Measurements from ENCODE around the gene C18orf54.
"Not testable (repeated sequence)": the region's sequence is repeated elsewhere in the genome, so short reads cannot be mapped to it uniquely, and the experiment has no call there.

Gene C18orf54

GRCh38 chr18:54386800-54387495 lies 29.2 kb downstream of the C18orf54 start:
- not testable (repeated sequence) for DNase-seq (ENCODE audit: low read depth, low spot score)

- DNase-seq (ENCODE audit: low read depth, low spot score): no peak
Observed at GRCh38 chr18:54387631-54388030, 29.9 kb downstream of the C18orf54 start.

DNA sequence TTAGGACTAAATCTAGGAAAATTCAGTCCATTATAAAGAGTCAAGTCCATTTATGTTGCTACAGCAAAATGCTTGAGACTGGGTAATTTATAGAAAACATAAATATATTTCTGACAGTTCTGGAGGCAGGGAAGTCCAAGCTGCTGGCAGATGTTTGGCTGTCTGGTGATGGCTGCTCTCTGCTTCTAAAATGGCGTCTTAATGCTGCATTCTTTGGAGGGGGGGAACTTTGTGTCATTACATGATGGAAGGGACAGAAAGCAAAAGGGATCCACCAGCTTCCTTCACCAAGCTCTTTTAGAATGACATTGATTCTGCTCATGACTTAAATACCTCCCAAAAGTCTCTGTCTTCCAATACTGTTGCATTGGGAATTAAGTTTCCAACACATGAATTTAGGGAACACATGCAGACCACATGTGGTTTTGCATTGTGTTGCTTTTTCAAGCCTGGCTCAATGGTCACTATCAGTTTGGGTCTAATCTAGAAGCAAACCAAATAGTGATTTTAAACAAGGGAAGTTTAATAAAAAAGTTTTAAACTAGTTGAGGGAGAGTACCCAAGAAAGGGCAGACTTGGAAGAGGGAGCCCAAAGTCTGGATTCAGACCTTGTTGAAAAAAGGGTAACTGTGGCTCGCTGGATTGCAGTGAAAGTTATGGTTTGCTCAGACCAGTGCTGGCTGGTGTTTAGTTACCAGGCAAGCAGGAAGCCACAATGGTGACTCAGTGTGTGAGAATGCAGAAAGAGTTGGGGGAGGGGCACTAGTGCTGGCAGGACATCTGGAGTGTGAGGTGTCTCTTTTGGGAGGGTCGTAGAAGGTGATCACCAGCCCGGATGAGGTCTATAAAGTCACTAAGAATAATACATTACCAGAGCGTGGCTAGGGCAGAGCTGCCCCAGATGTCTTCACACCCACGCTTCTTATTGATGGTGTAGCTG lies 30.8 kb downstream of the C18orf54 start:
- peak; percentile 96 for DNase-seq (ENCODE audit: low read depth, low spot score)

- no peak for DNase-seq (ENCODE audit: low read depth, low spot score)
Observed at GRCh38 chr18:54389143-54389505, 31.4 kb downstream of the C18orf54 start.

DNA sequence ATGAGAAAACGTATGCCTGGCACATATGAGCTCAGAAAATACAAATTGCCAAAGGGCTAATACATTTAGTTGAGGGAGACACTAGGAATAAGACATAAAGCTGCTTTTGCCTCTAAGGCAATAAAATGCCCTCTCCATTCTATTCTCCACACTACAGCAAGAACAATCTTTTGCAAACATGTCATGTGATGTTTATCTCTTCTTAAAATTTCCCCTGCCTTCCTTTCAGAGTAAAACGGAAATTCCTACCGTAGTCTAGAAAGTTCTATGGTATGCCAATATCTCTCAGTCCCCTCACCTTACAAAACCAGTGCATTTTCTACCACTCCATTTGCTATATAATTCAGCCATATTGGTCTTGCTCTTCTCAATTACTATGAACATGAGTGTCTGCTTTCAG lies 33.1 kb downstream of the C18orf54 start:
- DNase-seq (ENCODE audit: low read depth, low spot score): no peak

DNA sequence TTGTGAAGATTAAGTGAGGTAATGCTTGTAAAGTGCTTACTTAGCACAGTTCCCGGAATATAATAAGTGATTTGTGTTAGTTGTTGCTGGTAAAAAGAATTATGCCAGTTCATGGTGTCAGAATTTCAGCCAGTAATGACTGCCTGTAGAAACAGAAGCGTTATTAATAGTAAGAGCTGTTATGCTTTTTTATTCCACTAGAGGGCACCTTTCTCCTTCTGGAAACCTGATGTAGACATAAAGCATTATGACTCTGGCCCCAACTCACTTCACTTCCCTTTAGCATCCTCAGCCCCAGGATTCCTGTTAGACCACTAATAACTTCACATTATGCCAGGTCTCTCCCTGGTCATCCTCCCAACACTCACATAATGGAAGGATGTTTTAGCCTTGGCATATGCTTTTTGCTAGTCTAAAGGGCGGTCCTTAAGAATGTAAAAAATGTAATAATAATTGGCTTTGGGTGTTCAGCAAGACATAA lies 34.9 kb downstream of the C18orf54 start:
- no peak for DNase-seq (ENCODE audit: low read depth, low spot score)

DNA sequence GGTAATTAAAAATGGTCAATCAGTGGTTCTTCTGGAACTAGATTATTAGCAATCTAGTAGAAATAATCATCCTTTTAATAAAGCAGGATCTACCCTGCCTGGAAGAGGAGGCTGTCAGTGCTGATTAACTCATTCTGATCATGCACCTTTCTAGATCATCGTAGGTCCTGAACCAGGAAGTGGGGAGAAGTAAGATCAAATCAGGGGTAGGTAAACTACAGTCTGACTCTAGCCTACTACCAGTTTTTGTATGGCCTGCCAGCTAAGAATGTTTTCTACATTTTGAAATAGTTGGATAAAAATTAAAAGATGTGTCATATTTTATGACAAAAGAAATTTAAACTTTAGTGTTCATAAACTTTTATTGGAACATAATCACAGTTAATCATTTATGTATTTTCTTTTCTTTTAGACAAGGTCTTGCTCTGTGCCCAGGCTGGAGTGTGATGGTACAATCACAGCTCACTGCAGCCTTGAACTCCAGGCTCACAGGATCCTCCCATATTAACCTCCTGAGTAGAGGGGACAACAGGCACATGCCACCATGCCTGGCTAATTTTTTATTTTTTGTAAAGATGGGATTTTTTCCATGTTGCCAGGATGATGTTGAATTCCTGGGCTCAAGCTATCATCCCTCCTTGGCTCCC lies 36.1 kb downstream of the C18orf54 start:
- DNase-seq (ENCODE audit: low read depth, low spot score): no peak

- no peak for DNase-seq (ENCODE audit: low read depth, low spot score)
Observed at GRCh38 chr18:54396760-54397159, 39.1 kb downstream of the C18orf54 start.

DNA sequence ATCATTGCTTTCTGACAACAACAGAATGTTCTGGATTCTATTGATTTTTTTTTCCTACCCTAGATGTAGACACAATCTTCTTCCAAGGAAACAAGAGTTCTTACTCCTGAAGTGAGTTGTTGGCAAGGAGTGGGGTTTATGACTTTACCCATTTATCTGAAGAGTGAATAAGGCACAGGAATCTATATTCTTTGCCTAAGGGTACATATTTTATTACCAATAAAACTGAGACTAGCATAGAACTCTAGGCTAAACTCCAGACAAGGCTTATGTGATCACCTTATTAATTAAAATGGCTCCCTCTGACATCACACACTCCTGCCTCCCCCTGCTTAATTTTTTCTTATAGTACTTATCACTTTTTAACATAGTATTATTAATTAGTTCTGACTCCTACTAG lies 47.6 kb downstream of the C18orf54 start:
- DNase-seq (ENCODE audit: low read depth, low spot score): no peak

- DNase-seq (ENCODE audit: low read depth, low spot score): no peak
Observed at GRCh38 chr18:54411781-54412180, 54.1 kb downstream of the C18orf54 start.

DNA sequence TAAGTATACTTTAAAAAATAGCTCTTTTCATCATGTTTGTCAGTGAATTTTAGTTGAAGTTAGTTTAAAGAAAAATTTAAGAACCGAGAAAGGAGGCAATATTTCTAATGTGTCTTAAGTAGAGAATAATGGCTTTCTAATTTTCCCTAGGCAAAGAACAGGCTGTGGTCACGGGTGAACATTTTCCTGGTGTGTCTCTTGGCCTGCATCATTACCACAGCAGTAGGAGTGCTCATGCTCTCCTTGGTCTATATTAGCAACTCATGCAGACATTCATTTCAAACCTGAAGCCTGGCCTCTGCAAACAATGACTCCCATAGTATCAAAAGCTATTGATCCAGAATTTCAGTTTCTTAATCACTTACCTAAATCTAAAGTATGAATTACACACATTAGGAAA lies 57.4 kb downstream of the C18orf54 start:
- no peak for DNase-seq (ENCODE audit: low read depth, low spot score)

DNA sequence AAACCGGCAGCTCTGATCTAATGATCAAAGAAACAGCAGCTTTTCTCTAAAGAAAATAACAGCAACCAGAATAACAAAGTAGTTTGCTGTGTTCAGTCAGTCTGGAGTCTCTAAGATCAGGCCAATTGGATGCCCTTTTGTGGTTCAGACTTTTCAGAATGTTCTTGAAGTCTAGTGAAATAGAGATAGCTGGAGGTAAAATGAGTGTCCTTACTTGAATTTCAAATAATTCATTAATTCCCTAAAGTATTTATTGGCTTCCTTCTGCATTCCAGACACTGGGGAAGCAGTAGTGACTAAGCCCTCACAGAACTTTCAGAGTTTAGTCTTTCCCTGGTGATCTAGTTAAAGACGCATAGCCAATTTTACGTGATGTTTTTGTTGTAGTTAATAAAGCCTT lies 58.7 kb downstream of the C18orf54 start:
- DNase-seq (ENCODE audit: low read depth, low spot score): no peak

DNA sequence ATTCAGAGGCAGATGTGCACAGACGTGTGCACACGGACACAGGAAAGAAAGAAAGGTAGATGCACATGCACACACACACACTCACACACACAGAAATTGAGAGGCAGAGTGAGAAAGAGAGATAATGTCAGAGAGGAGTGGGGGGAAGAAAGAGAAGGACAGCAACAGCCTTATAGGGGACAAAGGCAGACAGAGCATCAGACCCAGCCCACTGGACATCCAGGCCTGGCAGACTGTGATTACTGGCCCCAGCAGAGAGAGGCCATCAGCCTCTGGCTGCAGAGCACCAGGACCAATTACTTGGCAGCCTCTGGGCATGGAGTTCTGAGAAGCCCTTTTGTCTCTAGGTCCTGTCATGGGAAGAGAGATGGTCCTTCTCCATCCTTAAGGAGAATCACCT lies 66.1 kb downstream of the C18orf54 start:
- peak; percentile 8 for DNase-seq (ENCODE audit: low read depth, low spot score)

- DNase-seq (ENCODE audit: low read depth, low spot score): no peak
Observed at GRCh38 chr18:54426085-54426665, 68.5 kb downstream of the C18orf54 start.

Data from ELF-1 (cell line).